H1 (cell line): ENCODE data around the gene SSR1. TPM values are rescaled to one million over a fixed set of nuclear protein-coding genes. Genes with fewer than 3 reads are reported as not detected.

ENCODE experiments used
- CTCF ChIA-PET: fragments of 300-600 bp; sonication (Branson Sonifier 250); formaldehyde crosslinking; loops from one replicate; lab custom pipeline; 2021; ENCODE audit not compliant: partially characterized antibody; lab: Charles Lee
- POLR2A ChIA-PET: fragments of 300-600 bp; sonication (Branson Sonifier 250); formaldehyde crosslinking; loops from one replicate; lab custom pipeline; 2021; ENCODE audit warnings: inconsistent platforms; ENCODE audit not compliant: partially characterized antibody; lab: Charles Lee
- DNase-seq, 2 experiments: peaks; one replicate each; pipeline versions ENCODE4 v3.0.0 to v3.0.0-alpha.2; 2010 to 2022; ENCODE audit warnings: low spot score in 2 of 2, low read depth in 1 of 2, mixed read lengths in 1 of 2
- FAIRE-seq: peaks from 2 replicates; lab custom pipeline; 2011; peaks lifted over from hg19 to GRCh38; lab: Jason Lieb, UNC
- H2AFZ ChIP-seq: 2 replicates; pipeline ENCODE4 v1.8.1; 2012; ENCODE audit warnings: low read length, inconsistent platforms
- H2AK5ac ChIP-seq: 2 replicates; pipeline ENCODE4 v1.6.1; 2013; ENCODE audit warnings: low read depth, low read length
- H2BK120ac ChIP-seq: replicated peaks from 2 replicates; pipeline ENCODE3; 2013; ENCODE audit warnings: low read depth, low read length, inconsistent platforms
- H2BK12ac ChIP-seq: 2 replicates; pipeline ENCODE4 v1.6.1; 2013; ENCODE audit warnings: low read depth, low read length
- H2BK15ac ChIP-seq: 2 replicates; pipeline ENCODE4 v1.6.1; 2013; ENCODE audit warnings: low read length
- H2BK20ac ChIP-seq: 2 replicates; pipeline ENCODE4 v1.6.1; 2013; ENCODE audit warnings: low read length
- H2BK5ac ChIP-seq: 2 replicates; pipeline ENCODE4 v1.6.1; 2013; ENCODE audit warnings: low read depth, low read length
- H3K14ac ChIP-seq: 2 replicates; pipeline ENCODE4 v1.6.1; 2013; ENCODE audit warnings: inconsistent platforms; ENCODE audit not compliant: insufficient read length
- H3K18ac ChIP-seq: 2 replicates; pipeline ENCODE4 v1.6.1; 2013; ENCODE audit warnings: low read length; ENCODE audit errors: extremely low read depth
- H3K23ac ChIP-seq: 2 replicates; pipeline ENCODE4 v1.6.1; 2013; ENCODE audit warnings: inconsistent platforms; ENCODE audit not compliant: insufficient read length
- H3K23me2 ChIP-seq: 2 replicates; pipeline ENCODE4 v1.6.1; 2013; ENCODE audit warnings: low read depth, low read length
- H3K27ac ChIP-seq: 2 replicates; pipeline ENCODE4 v1.6.1; 2011; ENCODE audit warnings: low read depth, low read length, inconsistent platforms
- H3K27me3 ChIP-seq, 4 experiments: replicated peaks in 1 of 4; 1 replicate in 1 of 4; 2 replicates in 3 of 4; pipeline versions ENCODE4 v1.6.1 to v1.8.1; 2011 to 2013; ENCODE audit warnings: low read length in 3 of 4, mild to moderate bottlenecking in 3 of 4, inconsistent platforms in 2 of 4, mixed read lengths in 2 of 4, moderate library complexity in 1 of 4; ENCODE audit not compliant: control insufficient read depth in 3 of 4, insufficient read depth in 3 of 4; ENCODE audit errors: extremely low read depth in 1 of 4
- H3K36me3 ChIP-seq, 4 experiments: 2 replicates each; pipeline versions ENCODE4 v1.6.1 to v1.8.1; 2011 to 2013; ENCODE audit warnings: mild to moderate bottlenecking in 4 of 4, low read length in 3 of 4, moderate library complexity in 2 of 4, control low read depth in 1 of 4, inconsistent platforms in 1 of 4; ENCODE audit not compliant: insufficient read depth in 4 of 4, control insufficient read depth in 2 of 4
- H3K4ac ChIP-seq: replicated peaks from 2 replicates; pipeline ENCODE3; 2013; ENCODE audit warnings: low read length, low read depth, mixed read lengths, inconsistent platforms; ENCODE audit not compliant: insufficient read length
- H3K4me1 ChIP-seq, 4 experiments: replicated peaks in 1 of 4; 1 replicate in 1 of 4; 2 replicates in 3 of 4; pipeline versions ENCODE4 v1.6.1 to v1.8.1; 2011 to 2013; ENCODE audit warnings: low read length in 3 of 4, inconsistent platforms in 2 of 4, mixed read lengths in 1 of 4; ENCODE audit not compliant: insufficient read depth in 4 of 4, control insufficient read depth in 3 of 4
- H3K4me2 ChIP-seq, 2 experiments: 2 replicates each; pipeline versions ENCODE4 v1.6.1 to v1.8.1; 2011 to 2013; ENCODE audit warnings: low read depth in 2 of 2, low read length in 2 of 2, control low read depth in 1 of 2, inconsistent platforms in 1 of 2, mild to moderate bottlenecking in 1 of 2; ENCODE audit not compliant: insufficient read depth in 1 of 2
- H3K4me3 ChIP-seq, 4 experiments: fragments of 200-600, 300-600 bp in 1 of 4; sonication (generic), shearing (Covaris generic), sonication (Bioruptor Twin) in 1 of 4; 2 replicates each; pipeline versions ENCODE4 v1.5.1 to v1.8.1; 2011 to 2016; ENCODE audit warnings: low read length in 4 of 4, low read depth in 3 of 4, control low read depth in 2 of 4, inconsistent platforms in 2 of 4, mild to moderate bottlenecking in 2 of 4, mixed read lengths in 1 of 4, moderate library complexity in 1 of 4; ENCODE audit not compliant: insufficient read depth in 2 of 4; ENCODE audit errors: extremely low read depth in 1 of 4
- H3K56ac ChIP-seq: replicated peaks from 2 replicates; pipeline ENCODE3; 2013; ENCODE audit warnings: low read depth, mild to moderate bottlenecking, mixed read lengths, low read length, inconsistent platforms; ENCODE audit not compliant: insufficient read length
- H3K79me1 ChIP-seq: 2 replicates; pipeline ENCODE4 v1.6.1; 2013; ENCODE audit warnings: low read depth, low read length, control low read depth
- H3K79me2 ChIP-seq, 2 experiments: 2 replicates each; pipeline versions ENCODE4 v1.6.1 to v1.8.1; 2012 to 2013; ENCODE audit warnings: low read length in 2 of 2, mild to moderate bottlenecking in 2 of 2, inconsistent platforms in 1 of 2; ENCODE audit not compliant: insufficient read depth in 2 of 2, control insufficient read depth in 1 of 2
- H3K9ac ChIP-seq, 4 experiments: replicated peaks in 1 of 4; 1 replicate in 1 of 4; 2 replicates in 3 of 4; pipeline versions ENCODE4 v1.6.1 to v1.8.1; 2011 to 2013; ENCODE audit warnings: low read depth in 3 of 4, low read length in 3 of 4, control low read depth in 2 of 4, mild to moderate bottlenecking in 2 of 4, moderate library complexity in 2 of 4, inconsistent platforms in 1 of 4; ENCODE audit errors: extremely low read depth in 1 of 4
- H3K9me3 ChIP-seq, 2 experiments: 2 replicates each; pipeline versions ENCODE4 v1.6.1 to v1.8.1; 2012 to 2013; ENCODE audit warnings: mild to moderate bottlenecking in 2 of 2, moderate library complexity in 2 of 2, control low read depth in 1 of 2, inconsistent platforms in 1 of 2, low read depth in 1 of 2, low read length in 1 of 2, mixed read lengths in 1 of 2; ENCODE audit not compliant: insufficient read depth in 2 of 2
- H4K20me1 ChIP-seq, 2 experiments: replicated peaks in 1 of 2; 2 replicates each; pipeline versions ENCODE3 to v1.8.1; 2011 to 2013; ENCODE audit warnings: inconsistent platforms in 2 of 2, low read length in 2 of 2, mild to moderate bottlenecking in 1 of 2; ENCODE audit not compliant: insufficient read depth in 2 of 2, control insufficient read depth in 1 of 2
- H4K5ac ChIP-seq: 2 replicates; pipeline ENCODE4 v1.6.1; 2013; ENCODE audit warnings: low read length, low read depth, mixed read lengths, inconsistent platforms; ENCODE audit not compliant: insufficient read length
- H4K8ac ChIP-seq: 2 replicates; pipeline ENCODE4 v1.8.0; 2013; ENCODE audit warnings: mild to moderate bottlenecking, moderate library complexity, low read length, inconsistent platforms; ENCODE audit not compliant: insufficient read depth; ENCODE audit errors: extremely low read depth
- H4K91ac ChIP-seq: replicated peaks from 2 replicates; pipeline ENCODE3; 2013; ENCODE audit warnings: low read length, mixed read lengths, inconsistent platforms; ENCODE audit not compliant: insufficient read length
- CTBP2 ChIP-seq: IDR thresholded peaks from 2 replicates; pipeline ENCODE4 v1.7.0; 2011; ENCODE audit warnings: borderline replicate concordance, mild to moderate bottlenecking, moderate library complexity, mixed read lengths, low read length; ENCODE audit not compliant: insufficient read depth, insufficient read length
- WGBS, 2 experiments: shearing (Covaris generic) in 1 of 2; methylation state at CpG; one replicate each; pipeline versions ENCODE4 v1.1.6 to v1.1.7; 2013 to 2015; ENCODE audit warnings: low lambda C conversion rate in 2 of 2, mixed read lengths in 2 of 2, inconsistent platforms in 1 of 2, low coverage in 1 of 2, missing lambda C conversion rate in 1 of 2; ENCODE audit not compliant: insufficient replicate concordance in 2 of 2, insufficient coverage in 1 of 2, insufficient read length in 1 of 2; ENCODE audit errors: extremely low coverage in 1 of 2, missing lambda C conversion rate in 1 of 2; 5-methylcytosine and 5-hydroxymethylcytosine counted together
- polyA plus RNA-seq, 7 experiments: library from polyadenylated mRNA; depleted of rRNA in 3 of 7; stranded (reverse) in 5 of 7; unstranded in 2 of 7; fragments of >200 nt in 5 of 7; fragments of 200-250 nt in 2 of 7; gene quantifications; 1 replicate in 5 of 7; 2 replicates in 1 of 7; 4 replicates in 1 of 7; pipeline versions ENCODE4 v1.2.1 to v1.2.3, GENCODE V29; 2011 to 2013; ENCODE audit warnings: missing spikeins in 2 of 7, mixed read lengths in 2 of 7
- total RNA-seq: library from RNA; stranded (reverse); fragmentation: NEBNext Ultra II Directional; extraction: Animal tissue kit (Norgen Biotek cat#: 25700); gene quantifications from 2 replicates; pipeline ENCODE4 v1.2.1, GENCODE V29; 2021

SSR1 gene
- total and polyA plus RNA-seq, 2 of the 8 experiments (the other 6 are each of a cell fraction or from before 2014, with no cell fraction given) = 26.6 to 117 TPM

GRCh38 chr6:7296602-7297001 lies 16.4 kb downstream of the SSR1 start:
- ChIA-PET CTCF (interaction anchor here (2.0 kb wide), 1 partner anchor 20 kb away, joined by 5 read pairs; no protein-coding TSS in a partner anchor), POLR2A (no interaction called here)
- Histone ChIP-seq H4K8ac (no peak overlapping the region), H2BK5ac (no peak overlapping the region), H3K4me1 (no peaks in the 10 kb centered on the region), H3K27ac (no peak overlapping the region), H4K91ac (no peak overlapping the region), H2BK120ac (no peak overlapping the region), H3K4ac (no peak overlapping the region), H3K23ac (no peak overlapping the region), H2BK15ac (no peak overlapping the region), H3K79me1 (no peaks in the 10 kb centered on the region; the same call in 1 of the 2 replicates), H3K36me3 (peaks cover 17 to 84% (median 45%) of the 10 kb centered on the region in 4 experiments), H3K79me2 (no peaks in the 10 kb centered on the region), H3K14ac (no peak overlapping the region), H2AK5ac (no peak overlapping the region), H4K20me1 (peaks cover 0 to 1% of the 10 kb centered on the region in 2 experiments), H4K5ac (no peak overlapping the region), H3K23me2 (no peaks in the 10 kb centered on the region), H3K56ac (no peak overlapping the region), H2BK12ac (no peak overlapping the region), H3K4me3 (no peak overlapping the region), H3K9me3 (no peaks in the 10 kb centered on the region), H3K4me2 (no peak overlapping the region), H3K18ac (no peak overlapping the region), H2BK20ac (no peak overlapping the region), H3K9ac (no peak overlapping the region), H2AFZ (no peak overlapping the region), H3K27me3 (no peaks in the 10 kb centered on the region)
- no peak for TF ChIP-seq CTBP2
- 97% methylated on average over 2 of the region's 2 CpGs; no CpG with 5 or more reads in 1 of the 2 experiments for WGBS, 2 experiments
- no peak for FAIRE-seq
- no peak for DNase-seq
